ENCODE measurements around the gene DCC.

DNA sequence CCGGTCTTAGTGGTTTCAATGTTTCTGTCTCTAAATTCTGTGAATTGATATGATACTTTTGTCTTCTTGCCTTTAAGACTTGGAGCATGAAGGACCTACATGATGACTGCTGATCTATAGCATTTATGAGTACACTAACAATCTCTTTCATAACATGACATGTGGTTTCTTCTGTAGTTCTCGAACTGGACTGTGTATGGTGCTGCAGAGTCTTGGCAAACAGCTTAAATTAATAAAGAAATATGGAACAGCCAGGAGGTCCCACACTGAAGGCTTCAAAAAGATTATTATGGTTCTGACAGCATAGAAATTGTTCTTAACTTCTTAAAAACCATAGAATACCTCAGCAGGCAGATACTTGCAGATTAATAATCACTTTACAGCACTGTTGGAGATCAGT, 145.0 kb downstream of the DCC start:
- TF ChIP-seq EZH2 (IDR thresholded peaks at IDR 0.05; ENCODE audit: insufficient read depth, poor library complexity, severe bottlenecking) = no peak
- TF ChIP-seq EZH2phosphoT487 (IDR thresholded peaks at IDR 0.05; ENCODE audit: insufficient read depth, low read depth) = no peak
